Ovary (tissue), 3 donors: ENCODE data around the gene TMEM182.

Experiments used
- CTCF ChIP-seq, 3 donors: fragments of 450-650 bp in 2 of 3; fragments of 200-600 bp in 1 of 3; IDR thresholded peaks; one replicate each; pipeline versions ENCODE4 v1.5.1 to v1.8.0; 2016 to 2022; ENCODE audit warnings: antibody characterized with exemption in 3 of 3, mild to moderate bottlenecking in 1 of 3
- EP300 ChIP-seq: sonication (generic); formaldehyde crosslinking; IDR thresholded peaks from one replicate; pipeline ENCODE4 v1.6.1; 2017; ENCODE audit warnings: antibody characterized with exemption
- POLR2A ChIP-seq: fragments of 450-650 bp; IDR thresholded peaks from one replicate; pipeline ENCODE4 v1.6.1; 2017; ENCODE audit warnings: antibody characterized with exemption, mild to moderate bottlenecking, moderate library complexity
- donor health status: DM: no; HTN: no; CAD: no.

GRCh38 chr2:102754456-102755145 is 7.2 kb upstream of the TMEM182 start:
- TF ChIP-seq CTCF (IDR thresholded peaks at IDR 0.05) (no peak), EP300 (no peak), POLR2A (no peak)
